ENCODE results near the gene AP1G2.

Gene AP1G2

DNA sequence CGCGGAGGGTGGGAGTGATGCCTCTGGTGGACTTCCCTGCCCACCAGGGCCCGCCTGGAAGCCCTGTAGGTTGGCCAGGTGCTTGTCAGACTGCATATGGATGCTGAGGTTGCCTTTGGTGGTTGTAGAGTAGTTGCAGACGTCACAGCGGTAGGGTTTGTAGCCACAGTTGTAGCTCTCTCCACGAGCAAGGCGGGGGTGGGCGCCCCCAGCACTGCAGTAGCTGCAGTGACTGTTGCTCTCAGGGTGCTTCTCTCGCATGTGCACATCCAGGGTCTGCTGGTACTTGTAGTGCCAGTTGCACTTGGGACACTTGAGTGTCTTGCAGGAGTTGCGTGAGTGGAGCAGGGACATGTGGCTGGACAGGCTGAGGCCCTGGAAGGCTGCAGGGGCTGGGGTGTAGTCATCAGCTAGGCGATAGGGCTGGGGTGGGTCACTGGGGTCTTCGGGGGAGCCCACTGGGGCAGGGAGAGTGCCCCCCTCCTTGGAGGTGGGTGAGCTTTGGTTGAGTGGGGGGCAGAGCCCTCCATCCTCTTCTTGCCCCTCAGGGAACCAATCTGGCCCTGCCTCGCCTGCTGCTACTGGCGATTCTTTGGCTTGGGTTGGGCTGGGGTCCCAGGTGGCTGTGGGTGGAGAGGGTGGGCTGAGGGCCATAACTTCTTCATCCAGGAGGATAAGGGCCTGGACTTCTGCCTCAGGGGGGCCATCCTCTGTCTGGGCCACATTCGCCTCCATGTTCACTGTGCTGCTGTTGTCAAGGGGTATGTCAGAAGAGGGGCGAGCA is 33.7 kb downstream of the AP1G2 start:
- Histone ChIP-seq H3K36me3 (ENCODE audit: low read depth) (no peaks in the 10 kb centered on the region), H3K9me3 (ENCODE audit: severe bottlenecking) (no peaks in the 10 kb centered on the region), H3K4me3 (ENCODE audit: severe bottlenecking) (no peak overlapping the region), H3K4me1 (ENCODE audit: insufficient read depth, poor library complexity, severe bottlenecking) (no peaks in the 10 kb centered on the region), H3K27ac (ENCODE audit: poor library complexity, severe bottlenecking) (no peak overlapping the region), H3K27me3 (ENCODE audit: insufficient read depth, poor library complexity, severe bottlenecking) (no peaks in the 10 kb centered on the region)
- ATAC-seq (ENCODE audit: low read depth) (no peak), DNase-seq (ENCODE audit: low spot score) (no peak)
- TF ChIP-seq, protein P1, sequence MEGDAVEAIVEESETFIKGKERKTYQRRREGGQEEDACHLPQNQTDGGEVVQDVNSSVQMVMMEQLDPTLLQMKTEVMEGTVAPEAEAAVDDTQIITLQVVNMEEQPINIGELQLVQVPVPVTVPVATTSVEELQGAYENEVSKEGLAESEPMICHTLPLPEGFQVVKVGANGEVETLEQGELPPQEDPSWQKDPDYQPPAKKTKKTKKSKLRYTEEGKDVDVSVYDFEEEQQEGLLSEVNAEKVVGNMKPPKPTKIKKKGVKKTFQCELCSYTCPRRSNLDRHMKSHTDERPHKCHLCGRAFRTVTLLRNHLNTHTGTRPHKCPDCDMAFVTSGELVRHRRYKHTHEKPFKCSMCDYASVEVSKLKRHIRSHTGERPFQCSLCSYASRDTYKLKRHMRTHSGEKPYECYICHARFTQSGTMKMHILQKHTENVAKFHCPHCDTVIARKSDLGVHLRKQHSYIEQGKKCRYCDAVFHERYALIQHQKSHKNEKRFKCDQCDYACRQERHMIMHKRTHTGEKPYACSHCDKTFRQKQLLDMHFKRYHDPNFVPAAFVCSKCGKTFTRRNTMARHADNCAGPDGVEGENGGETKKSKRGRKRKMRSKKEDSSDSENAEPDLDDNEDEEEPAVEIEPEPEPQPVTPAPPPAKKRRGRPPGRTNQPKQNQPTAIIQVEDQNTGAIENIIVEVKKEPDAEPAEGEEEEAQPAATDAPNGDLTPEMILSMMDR (IDR thresholded peaks at IDR 0.05; ENCODE audit: poor library complexity, severe bottlenecking), result no peak

- TF ChIP-seq, protein P1 (IDR thresholded peaks at IDR 0.05; ENCODE audit: poor library complexity, severe bottlenecking), result no peak
- Histone ChIP-seq H3K36me3 (ENCODE audit: low read depth) (no peaks in the 10 kb centered on the region), H3K4me3 (ENCODE audit: severe bottlenecking) (no peak overlapping the region), H3K27me3 (ENCODE audit: insufficient read depth, poor library complexity, severe bottlenecking) (no peaks in the 10 kb centered on the region), H3K9me3 (ENCODE audit: severe bottlenecking) (no peaks in the 10 kb centered on the region), H3K4me1 (ENCODE audit: insufficient read depth, poor library complexity, severe bottlenecking) (no peaks in the 10 kb centered on the region), H3K27ac (ENCODE audit: poor library complexity, severe bottlenecking) (no peak overlapping the region)
- DNase-seq (ENCODE audit: low spot score) (no peak), ATAC-seq (ENCODE audit: low read depth) (no peak)
Observed at GRCh38 chr14:23532658-23533057, 34.9 kb downstream of the AP1G2 start.

DNA sequence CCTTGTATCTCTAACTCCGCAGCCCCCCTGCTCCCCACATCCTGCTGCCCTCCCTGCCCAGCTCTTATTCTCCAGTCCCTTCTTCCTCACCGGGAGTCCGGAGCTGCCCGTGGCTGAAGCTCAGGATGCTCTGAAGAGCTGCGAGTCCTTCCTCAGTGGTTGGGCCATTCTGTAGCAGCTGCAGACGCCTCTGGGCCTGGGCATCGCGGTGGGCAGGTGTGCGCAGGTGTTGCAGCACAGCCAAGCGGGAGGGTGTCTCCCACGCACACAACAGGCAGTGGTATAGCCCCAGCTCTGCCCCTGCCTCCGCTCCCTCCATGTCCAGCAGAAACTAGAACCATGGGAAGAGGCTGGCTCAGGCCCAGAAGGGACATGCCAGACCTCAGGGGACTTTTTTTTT is 36.2 kb downstream of the AP1G2 start:
- Histone ChIP-seq H3K27me3 (ENCODE audit: insufficient read depth, poor library complexity, severe bottlenecking) (no peaks in the 10 kb centered on the region), H3K27ac (ENCODE audit: poor library complexity, severe bottlenecking) (no peak overlapping the region), H3K4me3 (ENCODE audit: severe bottlenecking) (no peak overlapping the region), H3K36me3 (ENCODE audit: low read depth) (no peaks in the 10 kb centered on the region), H3K4me1 (ENCODE audit: insufficient read depth, poor library complexity, severe bottlenecking) (no peaks in the 10 kb centered on the region), H3K9me3 (ENCODE audit: severe bottlenecking) (no peaks in the 10 kb centered on the region)
- DNase-seq (ENCODE audit: low spot score), result no peak
- TF ChIP-seq, protein P1 (IDR thresholded peaks at IDR 0.05; ENCODE audit: poor library complexity, severe bottlenecking), result no peak
- no peak for ATAC-seq (ENCODE audit: low read depth)

DNA sequence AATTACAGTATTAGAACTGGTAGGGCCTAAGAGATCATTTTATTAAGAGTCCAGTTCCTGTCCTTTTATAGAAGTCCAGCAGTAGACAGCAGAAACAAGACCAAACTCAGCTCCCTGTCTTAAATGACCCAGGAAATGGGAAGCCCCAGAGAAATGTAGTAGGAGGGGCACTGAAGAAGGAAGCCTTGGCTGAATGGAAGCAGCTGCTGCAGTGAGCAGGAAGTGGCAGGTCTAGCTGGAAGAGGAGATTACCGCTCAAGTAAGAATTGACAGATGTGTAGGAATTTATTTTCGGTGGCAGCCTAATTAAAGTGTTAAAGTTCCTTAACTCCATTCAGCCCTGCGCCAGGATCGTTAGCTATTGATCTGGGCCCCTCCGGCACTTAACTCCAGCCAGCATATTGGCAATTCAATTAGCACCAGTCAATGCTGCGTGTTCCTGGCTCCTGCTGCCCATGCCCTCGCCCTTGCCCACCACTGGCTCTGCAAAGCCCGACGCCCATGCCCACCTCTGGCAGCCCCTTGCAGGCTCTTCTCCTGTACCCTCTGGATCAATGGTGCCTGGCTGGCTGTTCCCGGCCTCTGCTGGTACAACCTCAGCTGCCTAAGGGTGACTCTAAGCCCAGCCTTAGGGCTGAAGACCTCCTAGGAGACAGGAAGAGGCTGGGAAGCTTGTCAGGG is 37.1 kb downstream of the AP1G2 start:
- H3K27ac ChIP-seq (ENCODE audit: poor library complexity, severe bottlenecking), result no peak overlapping the region
- DNase-seq (ENCODE audit: low spot score) (no peak), ATAC-seq (ENCODE audit: low read depth) (no peak)
- no peaks in the 10 kb centered on the region for H3K4me1 ChIP-seq (ENCODE audit: insufficient read depth, poor library complexity, severe bottlenecking)
- TF ChIP-seq, protein P1 (IDR thresholded peaks at IDR 0.05; ENCODE audit: poor library complexity, severe bottlenecking), result no peak
- no peaks in the 10 kb centered on the region for H3K36me3 ChIP-seq (ENCODE audit: low read depth)
- H3K27me3 ChIP-seq (ENCODE audit: insufficient read depth, poor library complexity, severe bottlenecking), result no peaks in the 10 kb centered on the region
- H3K9me3 ChIP-seq (ENCODE audit: severe bottlenecking), result no peaks in the 10 kb centered on the region
- no peak overlapping the region for H3K4me3 ChIP-seq (ENCODE audit: severe bottlenecking)

DNA sequence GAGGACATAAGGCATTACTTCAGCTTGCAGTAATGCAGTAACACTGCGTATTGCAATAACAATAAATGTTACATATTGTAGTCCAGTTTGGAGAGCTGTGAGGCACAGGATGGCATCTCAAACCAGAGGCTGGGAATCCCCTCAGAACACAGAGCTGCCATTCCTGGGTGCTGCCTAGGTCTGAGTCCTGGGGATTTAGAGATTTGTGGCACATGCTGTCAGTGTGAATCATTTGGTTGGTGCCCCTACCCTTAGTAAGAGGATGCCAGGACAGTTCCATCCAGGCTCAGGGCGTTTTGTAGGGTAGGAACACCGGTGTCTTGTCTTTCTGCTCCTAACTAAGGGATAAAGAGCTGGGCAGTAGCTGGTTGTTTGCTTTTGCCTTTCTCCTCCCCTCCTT is 38.6 kb downstream of the AP1G2 start:
- Histone ChIP-seq H3K4me1 (ENCODE audit: insufficient read depth, poor library complexity, severe bottlenecking) (no peaks in the 10 kb centered on the region), H3K4me3 (ENCODE audit: severe bottlenecking) (no peak overlapping the region), H3K9me3 (ENCODE audit: severe bottlenecking) (no peaks in the 10 kb centered on the region), H3K27ac (ENCODE audit: poor library complexity, severe bottlenecking) (no peak overlapping the region), H3K36me3 (ENCODE audit: low read depth) (no peaks in the 10 kb centered on the region), H3K27me3 (ENCODE audit: insufficient read depth, poor library complexity, severe bottlenecking) (no peaks in the 10 kb centered on the region)
- DNase-seq (ENCODE audit: low spot score) (no peak), ATAC-seq (ENCODE audit: low read depth) (no peak)
- TF ChIP-seq, protein P1 (IDR thresholded peaks at IDR 0.05; ENCODE audit: poor library complexity, severe bottlenecking), result no peak
